MM.1S (cell line): Measurements from ENCODE around the gene COL20A1.

Source experiments
- DNase-seq: peaks from one replicate; pipeline ENCODE4 v3.0.0-alpha.2; 2015
- H2AFZ ChIP-seq: fragments of 300-600 bp; sonication (generic); 2 replicates; pipeline ENCODE4 v1.6.0; 2016; ENCODE audit warnings: antibody characterized with exemption, low read length
- H3F3A ChIP-seq: fragments of 300-600 bp; sonication (generic); 2 replicates; pipeline ENCODE4 v1.6.1; 2016; ENCODE audit warnings: mild to moderate bottlenecking, antibody characterized with exemption, low read length, moderate library complexity, mixed read lengths; ENCODE audit not compliant: insufficient read depth
- H3K27ac ChIP-seq: fragments of 300-600 bp; sonication (generic); 2 replicates; pipeline ENCODE4 v1.5.1; 2016; ENCODE audit warnings: mild to moderate bottlenecking, low read length
- H3K27me3 ChIP-seq: fragments of 300-600 bp; sonication (generic); replicated peaks from 2 replicates; pipeline ENCODE4 v1.6.0; 2016; ENCODE audit warnings: low read length; ENCODE audit not compliant: insufficient read depth
- H3K36me3 ChIP-seq: fragments of 300-600 bp; sonication (generic); replicated peaks from 2 replicates; pipeline ENCODE4 v1.6.1; 2016; ENCODE audit warnings: mild to moderate bottlenecking, low read length, mixed read lengths; ENCODE audit not compliant: insufficient read depth
- H3K4me1 ChIP-seq: fragments of 300-600 bp; sonication (generic); 2 replicates; pipeline ENCODE4 v1.6.1; 2016; ENCODE audit warnings: low read length, mixed read lengths
- H3K4me2 ChIP-seq: fragments of 300-600 bp; sonication (generic); 2 replicates; pipeline ENCODE4 v1.6.0; 2016; ENCODE audit warnings: low read depth, low read length
- H3K4me3 ChIP-seq: fragments of 300-600 bp; sonication (generic); 2 replicates; pipeline ENCODE4 v1.5.1; 2016; ENCODE audit warnings: low read length, mixed read lengths
- H3K79me2 ChIP-seq: fragments of 300-600 bp; sonication (generic); 2 replicates; pipeline ENCODE4 v1.6.1; 2016; ENCODE audit warnings: mixed run types, low read length, mixed read lengths
- H3K9ac ChIP-seq: fragments of 300-600 bp; sonication (generic); 2 replicates; pipeline ENCODE4 v1.6.1; 2016; ENCODE audit warnings: low read length, mixed read lengths
- H3K9me2 ChIP-seq: fragments of 300-600 bp; sonication (generic); replicated peaks from 2 replicates; pipeline ENCODE4 v1.6.1; 2016; ENCODE audit warnings: mild to moderate bottlenecking, low read length, mixed read lengths; ENCODE audit not compliant: insufficient read depth
- H3K9me3 ChIP-seq: fragments of 300-600 bp; sonication (generic); replicated peaks from 2 replicates; pipeline ENCODE4 v1.6.1; 2016; ENCODE audit warnings: mild to moderate bottlenecking, low read length, mixed read lengths; ENCODE audit not compliant: insufficient read depth
- H4K20me1 ChIP-seq: fragments of 300-600 bp; sonication (generic); 2 replicates; pipeline ENCODE4 v1.6.1; 2016; ENCODE audit warnings: mild to moderate bottlenecking, low read length, moderate library complexity, mixed read lengths; ENCODE audit not compliant: insufficient read depth
- EZH2 ChIP-seq: fragments of 300-600 bp; sonication (generic); optimal IDR thresholded peaks from 2 replicates; pipeline ENCODE3; 2017; ENCODE audit warnings: low read depth, mild to moderate bottlenecking, antibody characterized with exemption, low read length, mixed read lengths
- EZH2phosphoT487 ChIP-seq: fragments of 300-600 bp; sonication (generic); IDR thresholded peaks from 2 replicates; pipeline ENCODE4 v1.6.1; 2018; ENCODE audit warnings: antibody characterized with exemption, low read length
- TF ChIP-seq, protein P1 (sequence below): fragments of 300-600 bp; sonication (generic); IDR thresholded peaks from 2 replicates; pipeline ENCODE4 v1.5.1; 2016; ENCODE audit warnings: antibody characterized with exemption, low read length, mixed read lengths

The COL20A1 gene

GRCh38 chr20:63291811-63292210, 1.2 kb upstream of the COL20A1 start:
- Histone ChIP-seq H3K9me2 (no peaks in the 10 kb centered on the region), H3K4me2 (no peak overlapping the region), H3K27me3 (peaks cover 51% of the 10 kb centered on the region), H3K4me1 (no peaks in the 10 kb centered on the region), H3K9ac (no peak overlapping the region), H3K4me3 (no peak overlapping the region), H3F3A (no peaks in the 10 kb centered on the region), H3K27ac (no peak overlapping the region), H3K9me3 (no peaks in the 10 kb centered on the region), H3K36me3 (no peaks in the 10 kb centered on the region), H4K20me1 (no peaks in the 10 kb centered on the region), H2AFZ (no peak overlapping the region), H3K79me2 (no peaks in the 10 kb centered on the region)
- TF ChIP-seq EZH2 (no peak), EZH2phosphoT487 (no peak)
- TF ChIP-seq, protein P1, sequence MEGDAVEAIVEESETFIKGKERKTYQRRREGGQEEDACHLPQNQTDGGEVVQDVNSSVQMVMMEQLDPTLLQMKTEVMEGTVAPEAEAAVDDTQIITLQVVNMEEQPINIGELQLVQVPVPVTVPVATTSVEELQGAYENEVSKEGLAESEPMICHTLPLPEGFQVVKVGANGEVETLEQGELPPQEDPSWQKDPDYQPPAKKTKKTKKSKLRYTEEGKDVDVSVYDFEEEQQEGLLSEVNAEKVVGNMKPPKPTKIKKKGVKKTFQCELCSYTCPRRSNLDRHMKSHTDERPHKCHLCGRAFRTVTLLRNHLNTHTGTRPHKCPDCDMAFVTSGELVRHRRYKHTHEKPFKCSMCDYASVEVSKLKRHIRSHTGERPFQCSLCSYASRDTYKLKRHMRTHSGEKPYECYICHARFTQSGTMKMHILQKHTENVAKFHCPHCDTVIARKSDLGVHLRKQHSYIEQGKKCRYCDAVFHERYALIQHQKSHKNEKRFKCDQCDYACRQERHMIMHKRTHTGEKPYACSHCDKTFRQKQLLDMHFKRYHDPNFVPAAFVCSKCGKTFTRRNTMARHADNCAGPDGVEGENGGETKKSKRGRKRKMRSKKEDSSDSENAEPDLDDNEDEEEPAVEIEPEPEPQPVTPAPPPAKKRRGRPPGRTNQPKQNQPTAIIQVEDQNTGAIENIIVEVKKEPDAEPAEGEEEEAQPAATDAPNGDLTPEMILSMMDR: no peak
- no peak for DNase-seq

DNA sequence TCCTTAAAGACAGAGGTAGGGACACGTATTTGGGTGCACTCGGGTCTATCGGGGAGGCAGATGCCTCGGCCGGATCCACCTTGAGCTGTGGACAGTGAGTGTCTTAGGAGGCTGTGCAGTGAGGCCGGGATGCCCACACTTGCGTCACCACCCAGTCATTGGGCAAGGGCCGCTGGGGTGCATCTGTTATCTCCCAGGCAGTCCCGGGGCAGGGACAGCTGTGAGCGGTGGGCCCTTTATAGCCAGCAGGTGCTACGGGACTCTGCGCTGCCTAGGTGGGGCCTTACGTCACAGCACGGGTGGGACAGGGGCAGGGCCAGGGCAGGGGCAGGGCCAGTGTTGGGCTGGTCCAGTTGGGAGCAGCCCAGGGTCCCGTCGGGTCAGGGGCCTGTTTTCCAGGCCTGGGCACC, 689 bp upstream of the COL20A1 start:
- no peaks in the 10 kb centered on the region for H4K20me1 ChIP-seq
- H3K27ac ChIP-seq: no peak overlapping the region
- no peak for DNase-seq

DNA sequence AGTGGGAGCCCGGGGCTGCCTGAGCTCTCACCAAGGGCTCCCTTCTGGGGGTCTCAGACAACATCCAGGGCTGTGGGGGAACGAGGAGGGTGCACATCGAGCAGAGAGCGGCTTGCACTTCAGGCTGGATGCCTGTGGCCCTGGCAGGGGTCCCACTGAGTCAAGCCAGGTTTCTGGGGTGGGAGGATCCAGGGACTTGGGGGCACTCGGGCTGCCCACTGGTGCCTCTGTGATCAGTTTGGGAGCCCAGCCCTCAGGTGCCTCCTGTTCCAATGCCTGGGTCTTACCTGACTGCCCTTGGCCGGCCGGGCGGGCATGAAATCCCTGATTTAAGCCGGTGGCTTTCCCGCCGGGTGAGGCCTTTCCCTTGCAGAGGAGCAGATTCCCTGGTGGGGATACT, 470 bp downstream of the COL20A1 start:
- H3K4me1 ChIP-seq: no peaks in the 10 kb centered on the region
- H4K20me1 ChIP-seq: no peaks in the 10 kb centered on the region
- no peaks in the 10 kb centered on the region for H3K36me3 ChIP-seq
- no peaks in the 10 kb centered on the region for H3K9me3 ChIP-seq
- DNase-seq: no peak
- H3K79me2 ChIP-seq: no peaks in the 10 kb centered on the region
- H3K27me3 ChIP-seq: peaks cover 65% of the 10 kb centered on the region
- no peak overlapping the region for H3K9ac ChIP-seq
- H3K27ac ChIP-seq: no peak overlapping the region
- no peaks in the 10 kb centered on the region for H3K9me2 ChIP-seq
- no peak overlapping the region for H3K4me3 ChIP-seq
- TF ChIP-seq EZH2phosphoT487 (no peak), EZH2 (no peak)
- TF ChIP-seq, protein P1: no peak
- no peaks in the 10 kb centered on the region for H3F3A ChIP-seq
- no peak overlapping the region for H3K4me2 ChIP-seq
- no peak overlapping the region for H2AFZ ChIP-seq

More for the DNA sequence above, 689 bp upstream of the COL20A1 start:
- no peak for TF ChIP-seq EZH2
- no peak overlapping the region for H3K4me2 ChIP-seq
- no peak overlapping the region for H3K4me3 ChIP-seq
- H3K4me1 ChIP-seq: no peaks in the 10 kb centered on the region
- no peaks in the 10 kb centered on the region for H3F3A ChIP-seq
- no peaks in the 10 kb centered on the region for H3K9me2 ChIP-seq
- no peaks in the 10 kb centered on the region for H3K79me2 ChIP-seq
- H3K27me3 ChIP-seq: peaks cover 54% of the 10 kb centered on the region
- H3K36me3 ChIP-seq: no peaks in the 10 kb centered on the region
- H3K9me3 ChIP-seq: no peaks in the 10 kb centered on the region
- H3K9ac ChIP-seq: no peak overlapping the region
- no peak overlapping the region for H2AFZ ChIP-seq

- peaks cover 71% of the 10 kb centered on the region for H3K27me3 ChIP-seq
- H3K4me1 ChIP-seq: no peaks in the 10 kb centered on the region
- no peak overlapping the region for H3K4me2 ChIP-seq
- no peaks in the 10 kb centered on the region for H4K20me1 ChIP-seq
- no peaks in the 10 kb centered on the region for H3K79me2 ChIP-seq
- H3K9ac ChIP-seq: no peak overlapping the region
- H3F3A ChIP-seq: no peaks in the 10 kb centered on the region
- H3K9me2 ChIP-seq: no peaks in the 10 kb centered on the region
- no peaks in the 10 kb centered on the region for H3K36me3 ChIP-seq
- H2AFZ ChIP-seq: no peak overlapping the region
- no peak for DNase-seq
- no peaks in the 10 kb centered on the region for H3K9me3 ChIP-seq
- H3K27ac ChIP-seq: no peak overlapping the region
- no peak overlapping the region for H3K4me3 ChIP-seq
- TF ChIP-seq EZH2phosphoT487: no peak
- TF ChIP-seq, protein P1: no peak
- no peak for TF ChIP-seq EZH2
These were observed 1.0 kb downstream of the COL20A1 start for GRCh38 chr20:63293871-63294535.
